GM23248 (cell line): ENCODE measurements around the gene TMEM171.

Experiments used
- EZH2 ChIP-seq: fragments of 200-600 bp; sonication (generic); IDR thresholded peaks from 2 replicates; pipeline ENCODE4 v1.6.1; 2018; ENCODE audit warnings: antibody characterized with exemption, mild to moderate bottlenecking; ENCODE audit not compliant: insufficient read depth, poor library complexity, severe bottlenecking
- EZH2phosphoT487 ChIP-seq: fragments of 200-600 bp; sonication (generic); IDR thresholded peaks from 2 replicates; pipeline ENCODE4 v1.6.1; 2018; ENCODE audit warnings: antibody characterized with exemption, moderate library complexity, mild to moderate bottlenecking, low read depth; ENCODE audit not compliant: insufficient read depth

DNA sequence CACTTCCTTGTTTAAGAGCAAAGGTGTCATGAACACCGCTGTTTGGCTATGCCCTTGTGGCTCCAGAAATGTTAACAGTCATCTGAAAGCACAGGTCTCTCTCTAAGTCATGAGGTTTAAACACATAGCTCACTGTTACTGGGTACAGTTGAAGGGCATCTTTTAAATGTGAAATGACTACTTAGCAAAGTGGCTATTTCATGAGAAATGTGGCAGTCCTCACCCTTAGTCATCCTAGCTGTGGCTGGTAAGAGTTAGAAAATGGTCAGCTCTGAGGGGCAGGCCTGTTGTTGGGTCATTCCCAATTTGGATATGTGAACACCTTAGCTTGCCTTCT, 24.2 kb upstream of the TMEM171 start:
- TF ChIP-seq EZH2, result no peak
- TF ChIP-seq EZH2phosphoT487, result no peak
